Adipocyte (in vitro differentiated cells): ENCODE measurements around the gene FBXL14.
"Not testable (repeated sequence)": the region's sequence is repeated elsewhere in the genome, so short reads cannot be mapped to it uniquely, and the experiment has no call there.

ENCODE experiments used
- DNase-seq: peaks from one replicate; pipeline ENCODE4 v3.0.0-alpha.2; 2015; ENCODE audit warnings: low read depth
- H3K27me3 ChIP-seq: replicated peaks from 2 replicates; pipeline ENCODE4 v1.7.0; 2013; ENCODE audit warnings: mild to moderate bottlenecking, low read length, moderate library complexity; ENCODE audit not compliant: control insufficient read depth, insufficient read depth
- H3K36me3 ChIP-seq: 2 replicates; pipeline ENCODE4 v1.7.0; 2013; ENCODE audit warnings: low read length, mild to moderate bottlenecking, moderate library complexity; ENCODE audit not compliant: control insufficient read depth, insufficient read depth, severe bottlenecking
- H3K4me1 ChIP-seq: 2 replicates; pipeline ENCODE4 v1.7.0; 2013; ENCODE audit warnings: mild to moderate bottlenecking, low read length, moderate library complexity; ENCODE audit not compliant: control insufficient read depth, insufficient read depth
- H3K4me3 ChIP-seq: 2 replicates; pipeline ENCODE4 v1.7.0; 2013; ENCODE audit warnings: mild to moderate bottlenecking, low read length, moderate library complexity
- H3K9ac ChIP-seq: 2 replicates; pipeline ENCODE4 v1.7.0; 2013; ENCODE audit warnings: mild to moderate bottlenecking, low read length, moderate library complexity
- H3K9me3 ChIP-seq: 2 replicates; pipeline ENCODE4 v1.7.0; 2013; ENCODE audit warnings: mild to moderate bottlenecking, low read length, moderate library complexity; ENCODE audit not compliant: control insufficient read depth

The FBXL14 gene

GRCh38 chr12:1560704-1561103, 33.7 kb downstream of the FBXL14 start:
- no peak for DNase-seq
- Histone ChIP-seq H3K36me3 (no peaks in the 10 kb centered on the region), H3K9me3 (no peaks in the 10 kb centered on the region)

GRCh38 chr12:1559676-1560091, 34.7 kb downstream of the FBXL14 start:
- Histone ChIP-seq H3K9me3 (no peaks in the 10 kb centered on the region), H3K27me3 (no peaks in the 10 kb centered on the region), H3K9ac (no peak overlapping the region), H3K4me1 (no peaks in the 10 kb centered on the region), H3K36me3 (no peaks in the 10 kb centered on the region), H3K4me3 (no peak overlapping the region)
- no peak for DNase-seq

More at GRCh38 chr12:1560704-1561103, 33.7 kb downstream of the FBXL14 start:
- Histone ChIP-seq H3K4me3 (no peak overlapping the region), H3K27me3 (no peaks in the 10 kb centered on the region), H3K4me1 (no peaks in the 10 kb centered on the region), H3K9ac (no peak overlapping the region)

DNA sequence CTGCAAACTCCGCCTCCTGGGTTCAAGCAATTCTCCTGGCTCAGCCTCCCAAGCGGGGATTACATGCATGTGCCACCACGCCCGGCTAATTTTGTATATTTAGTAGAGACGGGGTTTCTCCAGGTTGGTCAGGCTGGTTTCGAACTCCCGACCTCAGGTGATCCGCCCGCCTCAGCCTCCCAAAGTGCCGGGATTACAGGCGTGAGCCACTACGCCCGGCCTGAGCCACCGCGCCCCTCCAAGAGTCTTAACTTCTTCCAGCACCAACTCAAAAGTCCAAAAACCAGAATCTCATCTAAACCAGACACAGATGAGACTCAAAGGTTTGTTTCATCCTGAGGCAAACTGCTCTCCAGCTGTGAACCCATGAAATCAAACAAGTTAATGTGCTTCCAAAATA, 36.3 kb downstream of the FBXL14 start:
- not testable (repeated sequence) for H3K4me3 ChIP-seq, H3K36me3 ChIP-seq, DNase-seq, H3K9me3 ChIP-seq, H3K27me3 ChIP-seq, H3K9ac ChIP-seq, H3K4me1 ChIP-seq

DNA sequence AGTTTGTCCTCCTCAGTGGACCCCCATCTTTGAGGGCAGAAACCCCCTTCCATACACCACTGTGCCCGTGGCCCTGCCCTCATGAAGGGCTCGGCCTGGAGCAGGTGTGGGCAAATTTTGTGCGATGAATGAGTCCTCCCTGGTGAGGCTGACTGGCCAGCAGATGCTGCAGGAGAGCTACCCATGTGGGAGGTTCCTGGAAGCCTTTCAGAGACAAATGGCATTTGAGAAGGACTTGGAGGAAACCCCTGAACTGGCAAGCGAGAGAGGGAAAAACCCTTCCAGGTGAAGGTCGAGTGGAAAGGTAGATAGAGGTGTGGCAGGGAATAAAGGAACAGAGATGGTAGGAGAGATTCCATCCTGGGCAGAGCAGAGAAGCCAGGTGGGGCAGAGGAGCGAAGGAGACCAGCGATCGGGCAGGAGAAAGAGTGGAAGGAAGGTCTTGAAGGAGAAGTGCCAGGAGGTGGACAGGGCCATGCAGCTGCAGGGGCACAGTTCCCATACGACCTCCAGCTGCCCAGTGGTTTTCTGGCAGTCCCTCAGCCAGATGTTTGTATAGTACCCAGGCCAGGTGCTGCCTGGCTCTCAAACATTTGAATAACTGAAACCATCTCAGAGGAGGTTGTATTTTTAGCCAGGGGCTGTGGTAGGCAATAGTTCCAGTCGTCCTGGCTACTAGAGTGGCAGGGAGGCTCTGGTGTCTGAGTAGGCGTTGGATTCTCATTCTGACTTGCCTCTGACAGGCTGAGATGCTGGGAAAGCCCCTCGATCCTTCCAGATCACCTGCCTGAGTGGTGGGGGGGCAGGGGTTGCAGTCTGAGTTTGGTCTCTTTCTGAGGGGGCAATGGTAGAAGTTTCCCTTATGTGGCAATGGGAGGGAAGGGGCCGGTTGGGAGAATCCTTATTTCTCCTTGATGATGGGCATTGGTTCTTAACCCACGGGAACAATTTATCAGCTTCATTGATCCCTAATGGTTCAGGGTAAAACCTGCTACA, 40.1 kb downstream of the FBXL14 start:
- Histone ChIP-seq H3K4me1 (peaks cover 7% of the 10 kb centered on the region), H3K36me3 (no peaks in the 10 kb centered on the region), H3K27me3 (no peaks in the 10 kb centered on the region), H3K9ac (no peak overlapping the region), H3K4me3 (no peak overlapping the region), H3K9me3 (no peaks in the 10 kb centered on the region)
- DNase-seq = no peak

DNA sequence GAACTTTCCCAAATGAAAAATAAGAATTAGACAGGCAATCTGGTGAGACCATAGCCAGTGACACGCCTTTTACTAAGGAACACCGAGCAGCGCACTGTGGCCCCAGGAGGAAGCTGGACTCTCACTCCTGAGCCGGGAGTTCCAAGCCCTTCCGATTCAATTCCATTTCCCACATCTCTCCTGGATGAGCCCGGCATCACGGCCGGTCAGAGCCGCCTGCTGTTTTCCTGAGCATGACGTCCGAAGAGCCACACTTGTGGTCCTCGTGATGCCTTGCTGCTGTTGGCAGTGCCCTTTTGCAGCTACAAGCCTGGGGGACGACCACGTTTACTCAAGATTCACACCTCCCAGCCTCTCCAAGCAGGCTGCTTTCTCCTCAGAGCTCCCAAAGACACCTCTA, 40.8 kb downstream of the FBXL14 start:
- Histone ChIP-seq H3K4me3 (no peak overlapping the region), H3K9me3 (no peaks in the 10 kb centered on the region), H3K36me3 (no peaks in the 10 kb centered on the region), H3K27me3 (no peaks in the 10 kb centered on the region), H3K9ac (no peak overlapping the region), H3K4me1 (peaks cover 7% of the 10 kb centered on the region)
- DNase-seq = no peak

- Histone ChIP-seq H3K36me3 (no peaks in the 10 kb centered on the region), H3K4me3 (no peak overlapping the region), H3K9ac (no peak overlapping the region), H3K9me3 (no peaks in the 10 kb centered on the region), H3K4me1 (peaks cover 7% of the 10 kb centered on the region), H3K27me3 (no peaks in the 10 kb centered on the region)
- peak; percentile 52 for DNase-seq
Observed at GRCh38 chr12:1552911-1553491, 41.4 kb downstream of the FBXL14 start.

DNA sequence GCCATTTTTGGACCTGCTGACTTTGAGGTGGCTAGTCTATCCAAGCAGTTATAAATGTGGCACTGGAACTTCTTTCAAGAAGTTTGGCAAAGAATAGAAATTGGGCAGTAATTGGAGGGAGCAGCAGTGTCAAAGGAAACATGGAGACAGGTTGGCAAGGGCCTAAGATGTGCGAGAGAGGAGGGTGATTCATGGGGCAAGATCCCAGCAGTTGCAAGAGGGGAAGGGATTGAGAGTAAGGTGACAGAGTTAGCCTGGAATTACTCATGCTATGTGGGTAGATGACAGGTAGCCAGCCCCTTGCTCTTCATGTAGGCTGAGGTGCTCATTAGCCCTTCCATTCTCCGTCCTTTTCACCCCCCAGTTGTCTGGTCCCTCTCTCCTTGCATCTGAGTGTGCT, 42.2 kb downstream of the FBXL14 start:
- no peak overlapping the region for H3K9ac ChIP-seq
- no peak for DNase-seq
- H3K36me3 ChIP-seq = no peaks in the 10 kb centered on the region
- H3K27me3 ChIP-seq = no peaks in the 10 kb centered on the region
- H3K9me3 ChIP-seq = no peaks in the 10 kb centered on the region
- no peak overlapping the region for H3K4me3 ChIP-seq
- peaks cover 7% of the 10 kb centered on the region for H3K4me1 ChIP-seq

- no peaks in the 10 kb centered on the region for H3K36me3 ChIP-seq
- DNase-seq = no peak
- no peak overlapping the region for H3K9ac ChIP-seq
- peaks cover 7% of the 10 kb centered on the region for H3K4me1 ChIP-seq
- no peaks in the 10 kb centered on the region for H3K9me3 ChIP-seq
- H3K4me3 ChIP-seq = no peak overlapping the region
- no peaks in the 10 kb centered on the region for H3K27me3 ChIP-seq
Observed at GRCh38 chr12:1551496-1551895, 42.9 kb downstream of the FBXL14 start.

DNA sequence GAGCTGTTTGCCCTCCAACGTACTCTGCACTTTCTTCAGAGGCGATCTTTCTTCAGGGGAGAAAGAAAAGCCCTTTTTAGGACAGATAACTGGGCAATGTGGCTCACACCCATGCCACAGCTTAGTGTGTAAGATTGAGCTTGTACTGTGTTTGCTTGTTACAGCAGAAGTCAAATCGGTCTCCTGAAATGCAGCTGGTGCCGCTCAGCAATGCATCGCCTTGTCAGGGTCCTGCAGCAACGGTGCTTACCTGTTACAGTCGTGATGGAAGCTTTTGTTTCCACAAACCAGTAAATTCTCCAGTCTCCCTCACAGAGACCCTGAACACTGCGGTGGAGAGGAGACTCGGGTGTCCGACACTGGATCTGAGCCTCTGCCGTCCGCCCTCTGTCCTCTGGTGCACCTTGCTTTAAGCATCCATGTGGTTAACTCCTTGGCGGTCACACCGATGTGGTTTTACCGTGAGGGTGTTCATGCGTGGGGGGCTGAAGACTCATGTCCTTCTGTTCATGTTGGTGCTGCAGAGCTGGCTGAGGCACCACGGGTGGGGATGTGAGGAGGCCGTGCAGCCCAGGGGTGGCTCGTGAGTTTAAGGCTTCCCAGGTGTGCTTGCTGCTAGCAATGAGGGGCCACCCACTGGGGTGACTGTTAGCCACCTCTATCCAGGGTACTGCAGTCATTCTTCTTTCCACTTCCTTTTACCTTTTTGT, 47.3 kb downstream of the FBXL14 start:
- no peaks in the 10 kb centered on the region for H3K27me3 ChIP-seq
- no peak overlapping the region for H3K4me3 ChIP-seq
- H3K36me3 ChIP-seq = no peaks in the 10 kb centered on the region
- no peak overlapping the region for H3K9ac ChIP-seq
- H3K9me3 ChIP-seq = peaks cover 4% of the 10 kb centered on the region
- no peak for DNase-seq
- peaks cover 5% of the 10 kb centered on the region for H3K4me1 ChIP-seq

- Histone ChIP-seq H3K4me1 (peaks cover 5% of the 10 kb centered on the region), H3K9me3 (peaks cover 4% of the 10 kb centered on the region), H3K9ac (no peak overlapping the region), H3K4me3 (peak overlapping the region; percentile 80), H3K36me3 (no peaks in the 10 kb centered on the region), H3K27me3 (no peaks in the 10 kb centered on the region)
- DNase-seq = peak; percentile 20
Observed at GRCh38 chr12:1544996-1545700, 49.2 kb downstream of the FBXL14 start.

- Histone ChIP-seq H3K4me3 (no peak overlapping the region), H3K9ac (no peak overlapping the region), H3K36me3 (no peaks in the 10 kb centered on the region), H3K4me1 (peaks cover 5% of the 10 kb centered on the region), H3K9me3 (peaks cover 4% of the 10 kb centered on the region), H3K27me3 (no peaks in the 10 kb centered on the region)
- DNase-seq = no peak
Observed at GRCh38 chr12:1542599-1542998, 51.8 kb downstream of the FBXL14 start.
